ENCODE measurements around the gene GALNT14. TPM values are rescaled to one million over a fixed set of nuclear protein-coding genes. Genes with fewer than 3 reads are reported as not detected.

Gene GALNT14
- total RNA-seq, 1 experiment from 2014 or later, result 6.0 TPM

GRCh38 chr2:30986231-30986580 lies 152.0 kb downstream of the GALNT14 start:
- H3K27me3 Mint-ChIP-seq (ENCODE audit: low read depth), result no peaks in the 10 kb centered on the region
- POLR2A ChIA-PET, result no interaction called here
- no peak overlapping the region for H3K4me3 Mint-ChIP-seq
- no peak for TF ChIP-seq ZBTB43 (CRISPR knock-in tag; IDR thresholded peaks at IDR 0.05)
- TF ChIP-seq JAZF1 (CRISPR knock-in tag; IDR thresholded peaks at IDR 0.05), result no peak
- TF ChIP-seq ESRRA (CRISPR knock-in tag; IDR thresholded peaks at IDR 0.05; ENCODE audit: borderline replicate concordance), result no peak
- no peak for DNase-seq (ENCODE audit: low spot score)
- no peaks in the 10 kb centered on the region for H3K36me3 Mint-ChIP-seq
- H3K9me3 Mint-ChIP-seq, result no peaks in the 10 kb centered on the region
- H3K4me1 Mint-ChIP-seq, result peaks cover 28% of the 10 kb centered on the region
- no peak overlapping the region for H3K27ac Mint-ChIP-seq
- CTCF ChIA-PET, result no interaction called here
- ATAC-seq, result no peak

GRCh38 chr2:30985493-30986230 lies 152.6 kb downstream of the GALNT14 start:
- Mint-ChIP-seq H3K27me3 (ENCODE audit: low read depth) (no peaks in the 10 kb centered on the region), H3K9me3 (no peaks in the 10 kb centered on the region), H3K4me3 (no peak overlapping the region), H3K27ac (no peak overlapping the region), H3K36me3 (no peaks in the 10 kb centered on the region), H3K4me1 (peaks cover 27% of the 10 kb centered on the region)
- ChIA-PET CTCF (no interaction called here), POLR2A (no interaction called here)
- TF ChIP-seq ATF3 (CRISPR knock-in tag; conservative IDR thresholded peaks at IDR 0.05) (no peak), ZNF232 (CRISPR knock-in tag; IDR thresholded peaks at IDR 0.05) (no peak), ZBTB21 (CRISPR knock-in tag; IDR thresholded peaks at IDR 0.05; ENCODE audit: borderline replicate concordance) (no peak), NFATC4 (CRISPR knock-in tag; IDR thresholded peaks at IDR 0.05) (no peak), ATF6 (CRISPR knock-in tag; IDR thresholded peaks at IDR 0.05) (no peak), MXD4 (CRISPR knock-in tag; IDR thresholded peaks at IDR 0.05; ENCODE audit: borderline replicate concordance) (no peak), RELA (CRISPR knock-in tag; IDR thresholded peaks at IDR 0.05; ENCODE audit: borderline replicate concordance) (no peak), IRF2 (CRISPR knock-in tag; IDR thresholded peaks at IDR 0.05; ENCODE audit: borderline replicate concordance, low read depth) (no peak), RORB (CRISPR knock-in tag; IDR thresholded peaks at IDR 0.05) (no peak), NR2C2 (CRISPR knock-in tag; IDR thresholded peaks at IDR 0.05) (no peak), SMAD3 (CRISPR knock-in tag; IDR thresholded peaks at IDR 0.05; ENCODE audit: borderline replicate concordance) (no peak)
- ATAC-seq, result no peak
- no peak for DNase-seq (ENCODE audit: low spot score)

GRCh38 chr2:30984148-30984547 lies 154.1 kb downstream of the GALNT14 start:
- H3K4me3 Mint-ChIP-seq, result no peak overlapping the region
- no peak for ATAC-seq
- peaks cover 25% of the 10 kb centered on the region for H3K4me1 Mint-ChIP-seq
- no peaks in the 10 kb centered on the region for H3K36me3 Mint-ChIP-seq
- no peaks in the 10 kb centered on the region for H3K27me3 Mint-ChIP-seq (ENCODE audit: low read depth)
- no peaks in the 10 kb centered on the region for H3K9me3 Mint-ChIP-seq
- CTCF ChIA-PET, result no interaction called here
- no peak for DNase-seq (ENCODE audit: low spot score)
- POLR2A ChIA-PET, result no interaction called here
- TF ChIP-seq SMAD3 (CRISPR knock-in tag; IDR thresholded peaks at IDR 0.05; ENCODE audit: borderline replicate concordance) (no peak), E2F1 (CRISPR knock-in tag; IDR thresholded peaks at IDR 0.05) (no peak), SMAD4 (CRISPR knock-in tag; IDR thresholded peaks at IDR 0.05) (no peak), NFYB (CRISPR knock-in tag; conservative IDR thresholded peaks at IDR 0.05; ENCODE audit: low read depth) (no peak), ZNF263 (CRISPR knock-in tag; IDR thresholded peaks at IDR 0.05; ENCODE audit: low read depth) (no peak), ATF2 (CRISPR knock-in tag; IDR thresholded peaks at IDR 0.05; ENCODE audit: borderline replicate concordance, low read depth) (no peak), ZNF425 (CRISPR knock-in tag; conservative IDR thresholded peaks at IDR 0.05) (no peak), EMX1 (CRISPR knock-in tag; IDR thresholded peaks at IDR 0.05) (no peak), ZNF232 (CRISPR knock-in tag; IDR thresholded peaks at IDR 0.05) (no peak)
- H3K27ac Mint-ChIP-seq, result no peak overlapping the region
